NCI-H446 treated with DMSO at 0.1 percent for 48 hours (cell line): Measurements from ENCODE around the gene TMC7.
A peak's percentile ranks its signal among the peaks of the same experiment; 100 is the strongest.

ENCODE experiments used
- DNase-seq: peaks from one replicate; lab custom pipeline; 2025; lab: John Stamatoyannopoulos, UW

Gene TMC7

GRCh38 chr16:19029980-19030379, 46.2 kb downstream of the TMC7 start:
- no peak for DNase-seq

- no peak for DNase-seq
Observed at GRCh38 chr16:19031738-19032137, 48.0 kb downstream of the TMC7 start.

- no peak for DNase-seq
Observed at GRCh38 chr16:19033761-19034160, 50.0 kb downstream of the TMC7 start.

GRCh38 chr16:19040400-19040799, 56.7 kb downstream of the TMC7 start:
- no peak for DNase-seq

GRCh38 chr16:19044769-19045168, 61.0 kb downstream of the TMC7 start:
- no peak for DNase-seq

GRCh38 chr16:19046062-19046461, 62.3 kb downstream of the TMC7 start:
- no peak for DNase-seq

- DNase-seq: no peak
Observed at GRCh38 chr16:19062706-19063105, 79.0 kb downstream of the TMC7 start.

GRCh38 chr16:19066988-19067348, 83.2 kb downstream of the TMC7 start:
- no peak for DNase-seq

- peak; percentile 99 for DNase-seq
Observed at GRCh38 chr16:19067349-19068236, 83.9 kb downstream of the TMC7 start, which contains the start of gene COQ7. Gene COQ7, plus strand, starts transcription at chr16:19067614. Its CDS starts 51 bp downstream, at chr16:19067665.

- no peak for DNase-seq
Observed at GRCh38 chr16:19068237-19068815, 84.6 kb downstream of the TMC7 start.

GRCh38 chr16:19071811-19072777, 88.4 kb downstream of the TMC7 start:
- DNase-seq: no peak

GRCh38 chr16:19073344-19073743, 89.6 kb downstream of the TMC7 start:
- no peak for DNase-seq

GRCh38 chr16:19073863-19074262, 90.1 kb downstream of the TMC7 start:
- DNase-seq: no peak

GRCh38 chr16:19075511-19075910, 91.8 kb downstream of the TMC7 start:
- DNase-seq: no peak

- DNase-seq: no peak
Observed at GRCh38 chr16:19077879-19078278, 94.1 kb downstream of the TMC7 start.

GRCh38 chr16:19083670-19084069, 99.9 kb downstream of the TMC7 start:
- no peak for DNase-seq

- DNase-seq: no peak
Observed at GRCh38 chr16:19084139-19084538, 100.4 kb downstream of the TMC7 start.

- DNase-seq: no peak
Observed at GRCh38 chr16:19084879-19085278, 101.1 kb downstream of the TMC7 start.

- DNase-seq: no peak
Observed at GRCh38 chr16:19085679-19086200, 102.0 kb downstream of the TMC7 start.

- peak; percentile 7 for DNase-seq
Observed at GRCh38 chr16:19086322-19087199, 102.8 kb downstream of the TMC7 start.

- DNase-seq: no peak
Observed at GRCh38 chr16:19088341-19088916, 104.7 kb downstream of the TMC7 start.
